CD1c-positive myeloid dendritic cell (primary cell): Measurements from ENCODE around the gene CACNA2D4.

Source experiments
- DNase-seq: peaks from one replicate; pipeline ENCODE4 v3.0.0-alpha.2; 2016; ENCODE audit errors: extremely low spot score

The CACNA2D4 gene

GRCh38 chr12:1778911-1779310 is 139.5 kb downstream of the CACNA2D4 start:
- no peak for DNase-seq

GRCh38 chr12:1777798-1778197 is 140.7 kb downstream of the CACNA2D4 start:
- no peak for DNase-seq

GRCh38 chr12:1776170-1776921 is 142.1 kb downstream of the CACNA2D4 start:
- no peak for DNase-seq

- no peak for DNase-seq
Observed at GRCh38 chr12:1773937-1774655, 144.4 kb downstream of the CACNA2D4 start.

- DNase-seq = no peak
Observed at GRCh38 chr12:1769809-1770494, 148.5 kb downstream of the CACNA2D4 start.

GRCh38 chr12:1768615-1769014 is 149.8 kb downstream of the CACNA2D4 start:
- no peak for DNase-seq

- DNase-seq = no peak
Observed at GRCh38 chr12:1767407-1768090, 150.9 kb downstream of the CACNA2D4 start.

- no peak for DNase-seq
Observed at GRCh38 chr12:1766110-1766509, 152.3 kb downstream of the CACNA2D4 start.

- DNase-seq = no peak
Observed at GRCh38 chr12:1763153-1763552, 155.3 kb downstream of the CACNA2D4 start.

- no peak for DNase-seq
Observed at GRCh38 chr12:1761857-1762256, 156.6 kb downstream of the CACNA2D4 start.

- no peak for DNase-seq
Observed at GRCh38 chr12:1760566-1761382, 157.7 kb downstream of the CACNA2D4 start.

- DNase-seq = no peak
Observed at GRCh38 chr12:1758887-1759286, 159.6 kb downstream of the CACNA2D4 start.

GRCh38 chr12:1758376-1758775 is 160.1 kb downstream of the CACNA2D4 start:
- no peak for DNase-seq

GRCh38 chr12:1750300-1750699 is 168.2 kb downstream of the CACNA2D4 start:
- DNase-seq = no peak

- DNase-seq = no peak
Observed at GRCh38 chr12:1749019-1749418, 169.4 kb downstream of the CACNA2D4 start.

GRCh38 chr12:1747609-1748008 is 170.8 kb downstream of the CACNA2D4 start:
- no peak for DNase-seq

GRCh38 chr12:1744932-1745331 is 173.5 kb downstream of the CACNA2D4 start:
- no peak for DNase-seq
